ENCODE results near the gene KCNJ18. TPM values are rescaled to one million over a fixed set of nuclear protein-coding genes. Genes with fewer than 3 reads are reported as not detected.
"Not testable (repeated sequence)": the region's sequence is repeated elsewhere in the genome, so short reads cannot be mapped to it uniquely, and the experiment has no call there.

KCNJ18 gene
- total and polyA plus RNA-seq, 2 of the 13 experiments (the other 11 are each of a cell fraction or from before 2014, with no cell fraction given) = not detected

DNA sequence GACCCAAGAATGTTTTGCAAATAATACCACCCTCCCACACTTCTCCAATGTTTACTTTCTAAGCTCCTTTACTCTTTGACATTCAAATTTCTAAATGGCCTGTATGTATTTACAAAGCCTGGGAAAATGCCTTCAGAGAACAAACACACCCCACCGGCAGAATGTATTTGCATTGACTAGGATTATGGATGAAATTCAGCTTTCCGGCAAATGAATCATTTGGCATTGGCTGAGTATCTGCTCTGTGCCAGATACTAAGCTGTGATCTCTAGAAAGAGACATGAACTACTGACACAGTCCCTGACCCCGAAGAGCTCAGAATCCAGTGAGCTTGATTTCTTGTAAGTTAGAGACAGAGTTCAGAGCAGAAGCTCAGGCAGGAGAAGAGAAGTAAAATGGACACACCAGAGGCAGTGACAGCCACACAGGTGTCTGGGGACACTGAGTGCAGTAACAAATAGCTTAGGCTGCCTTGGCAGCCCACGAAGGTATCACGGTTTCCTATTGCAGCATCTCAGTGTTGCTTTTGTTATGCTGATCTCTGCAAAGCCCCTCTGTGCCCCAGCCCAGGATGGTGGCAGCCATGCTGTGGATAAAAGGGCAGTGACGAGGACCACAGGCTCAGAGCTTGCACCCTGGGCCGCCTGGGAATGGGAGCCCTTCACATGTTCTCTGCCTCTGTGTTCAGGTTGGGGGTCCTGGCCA, 24.8 kb upstream of the KCNJ18 start:
- H3K9ac ChIP-seq (ENCODE audit: insufficient read depth, low read depth, low read length); H3K4me3 ChIP-seq (replicated peaks in 1 of 3; ENCODE audit: insufficient read depth in 1 of 3, low read depth in 2 of 3, low read length in 3 of 3); H4K20me1 ChIP-seq (ENCODE audit: insufficient read depth, low read length); H2AFZ ChIP-seq (ENCODE audit: low read length); CTCF ChIA-PET (ENCODE audit: low intra/inter-chr PET ratio, low total read pairs); intact Hi-C loops (cut with micrococcal nuclease; ENCODE audit: unreplicated experiment); POLR2A ChIA-PET; H3K27ac ChIP-seq (ENCODE audit: extremely low read length, insufficient read depth, low read length); DNase-seq (ENCODE audit: low spot score); H3K79me2 ChIP-seq (ENCODE audit: insufficient read depth, low read length); BruUV-seq (replicated peaks); H3K4me1 ChIP-seq (ENCODE audit: insufficient read depth, low read length); in situ Hi-C loops (cut with HindIII; ENCODE audit: extremely low pct_ligation_motif_present, low pct_unique_long_range_greater_than_20kb); H3K36me3 ChIP-seq (replicated peaks in 1 of 2; ENCODE audit: control insufficient read depth in 1 of 2, insufficient read depth in 2 of 2, low read length in 2 of 2); ATAC-seq; H3K27me3 ChIP-seq (ENCODE audit: control insufficient read depth in 1 of 2, insufficient read depth in 2 of 2, low read length in 2 of 2); FAIRE-seq; H3K4me2 ChIP-seq (ENCODE audit: low read depth, low read length): not testable (repeated sequence)
- H3K9me3 ChIP-seq (ENCODE audit: low read length) = peaks cover 38% of the 10 kb centered on the region
- 6% methylated on average over 6 of the region's 7 CpGs for WGBS (ENCODE audit: low lambda C conversion rate)

DNA sequence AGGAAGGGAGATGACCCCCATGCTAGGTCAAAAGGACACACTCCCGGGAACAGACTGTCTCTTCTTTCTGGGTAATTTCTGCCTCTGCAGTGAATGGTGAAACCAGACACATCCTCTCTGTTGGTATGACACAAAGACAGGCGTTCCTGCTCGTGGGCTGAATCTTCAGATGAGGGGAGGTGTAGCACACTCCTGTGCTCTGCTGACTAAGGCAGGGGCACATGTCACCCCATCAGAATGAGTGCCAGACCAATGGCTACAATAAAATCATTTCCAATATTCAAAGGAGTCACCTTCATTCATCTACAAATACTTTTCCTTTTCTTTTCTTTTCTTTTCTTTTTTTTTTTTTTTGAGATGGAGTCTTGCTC, 24.2 kb upstream of the KCNJ18 start:
- H3K9me3 ChIP-seq (ENCODE audit: low read length) = peaks cover 36% of the 10 kb centered on the region
- H3K4me3 ChIP-seq (replicated peaks in 1 of 3; ENCODE audit: insufficient read depth in 1 of 3, low read depth in 2 of 3, low read length in 3 of 3); POLR2A ChIA-PET; H3K36me3 ChIP-seq (replicated peaks in 1 of 2; ENCODE audit: control insufficient read depth in 1 of 2, insufficient read depth in 2 of 2, low read length in 2 of 2); ATAC-seq; H3K9ac ChIP-seq (ENCODE audit: insufficient read depth, low read depth, low read length); H4K20me1 ChIP-seq (ENCODE audit: insufficient read depth, low read length); H3K4me1 ChIP-seq (ENCODE audit: insufficient read depth, low read length); H3K79me2 ChIP-seq (ENCODE audit: insufficient read depth, low read length); BruUV-seq (replicated peaks); H3K4me2 ChIP-seq (ENCODE audit: low read depth, low read length); H2AFZ ChIP-seq (ENCODE audit: low read length); H3K27ac ChIP-seq (ENCODE audit: extremely low read length, insufficient read depth, low read length); FAIRE-seq; intact Hi-C loops (cut with micrococcal nuclease; ENCODE audit: unreplicated experiment); DNase-seq (ENCODE audit: low spot score); CTCF ChIA-PET (ENCODE audit: low intra/inter-chr PET ratio, low total read pairs); H3K27me3 ChIP-seq (ENCODE audit: control insufficient read depth in 1 of 2, insufficient read depth in 2 of 2, low read length in 2 of 2); in situ Hi-C loops (cut with HindIII; ENCODE audit: extremely low pct_ligation_motif_present, low pct_unique_long_range_greater_than_20kb): not testable (repeated sequence)
- WGBS (ENCODE audit: low lambda C conversion rate) = no CpG with 5 or more reads among the region's 3 CpGs

DNA sequence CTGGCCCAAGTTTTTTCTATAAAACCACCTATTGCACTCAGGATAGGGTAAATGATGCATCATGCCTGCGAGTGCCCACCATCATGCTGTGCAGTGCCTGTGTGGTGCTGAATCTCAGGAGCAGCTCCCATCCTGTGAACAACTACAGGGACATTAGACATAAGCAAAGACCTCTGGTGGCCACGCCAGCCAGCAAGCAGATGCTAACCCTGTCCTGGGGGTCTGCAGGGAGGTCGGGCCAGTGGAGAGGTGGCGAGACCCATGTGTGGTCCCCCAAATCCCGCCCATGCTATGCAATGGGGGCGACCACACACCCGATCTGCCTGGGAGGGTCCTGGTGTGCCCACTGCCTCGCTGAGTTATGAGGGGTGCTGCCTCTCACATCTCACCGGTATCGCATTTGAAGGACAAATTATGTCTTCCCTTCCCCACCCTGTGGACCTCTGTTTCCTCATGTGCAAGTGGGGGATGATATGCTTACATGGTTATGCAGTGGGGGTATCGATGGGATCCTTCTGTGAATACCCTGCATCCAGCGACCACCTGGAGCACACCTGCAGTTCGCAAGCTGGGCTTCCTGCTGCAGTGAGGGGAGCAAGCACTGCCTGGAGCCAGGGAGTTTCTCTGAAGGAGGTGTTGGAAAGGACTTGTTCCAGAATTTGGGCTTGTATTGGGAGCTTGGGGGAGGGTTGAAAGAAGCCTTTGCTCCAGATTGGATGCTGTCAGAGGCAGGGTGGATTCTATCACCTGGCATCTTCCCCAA, 23.4 kb upstream of the KCNJ18 start:
- H3K9ac ChIP-seq (ENCODE audit: insufficient read depth, low read depth, low read length); FAIRE-seq; intact Hi-C loops (cut with micrococcal nuclease; ENCODE audit: unreplicated experiment); H3K4me2 ChIP-seq (ENCODE audit: low read depth, low read length); H4K20me1 ChIP-seq (ENCODE audit: insufficient read depth, low read length); CTCF ChIA-PET (ENCODE audit: low intra/inter-chr PET ratio, low total read pairs); H3K79me2 ChIP-seq (ENCODE audit: insufficient read depth, low read length); H3K36me3 ChIP-seq (replicated peaks in 1 of 2; ENCODE audit: control insufficient read depth in 1 of 2, insufficient read depth in 2 of 2, low read length in 2 of 2); ATAC-seq; DNase-seq (ENCODE audit: low spot score); in situ Hi-C loops (cut with HindIII; ENCODE audit: extremely low pct_ligation_motif_present, low pct_unique_long_range_greater_than_20kb); H3K4me1 ChIP-seq (ENCODE audit: insufficient read depth, low read length); H3K27ac ChIP-seq (ENCODE audit: extremely low read length, insufficient read depth, low read length); BruUV-seq (replicated peaks); H2AFZ ChIP-seq (ENCODE audit: low read length); H3K4me3 ChIP-seq (replicated peaks in 1 of 3; ENCODE audit: insufficient read depth in 1 of 3, low read depth in 2 of 3, low read length in 3 of 3); H3K27me3 ChIP-seq (ENCODE audit: control insufficient read depth in 1 of 2, insufficient read depth in 2 of 2, low read length in 2 of 2); POLR2A ChIA-PET: not testable (repeated sequence)
- WGBS (ENCODE audit: low lambda C conversion rate) = 8% methylated on average over 7 of the region's 13 CpGs
- H3K9me3 ChIP-seq (ENCODE audit: low read length) = peaks cover 28% of the 10 kb centered on the region

DNA sequence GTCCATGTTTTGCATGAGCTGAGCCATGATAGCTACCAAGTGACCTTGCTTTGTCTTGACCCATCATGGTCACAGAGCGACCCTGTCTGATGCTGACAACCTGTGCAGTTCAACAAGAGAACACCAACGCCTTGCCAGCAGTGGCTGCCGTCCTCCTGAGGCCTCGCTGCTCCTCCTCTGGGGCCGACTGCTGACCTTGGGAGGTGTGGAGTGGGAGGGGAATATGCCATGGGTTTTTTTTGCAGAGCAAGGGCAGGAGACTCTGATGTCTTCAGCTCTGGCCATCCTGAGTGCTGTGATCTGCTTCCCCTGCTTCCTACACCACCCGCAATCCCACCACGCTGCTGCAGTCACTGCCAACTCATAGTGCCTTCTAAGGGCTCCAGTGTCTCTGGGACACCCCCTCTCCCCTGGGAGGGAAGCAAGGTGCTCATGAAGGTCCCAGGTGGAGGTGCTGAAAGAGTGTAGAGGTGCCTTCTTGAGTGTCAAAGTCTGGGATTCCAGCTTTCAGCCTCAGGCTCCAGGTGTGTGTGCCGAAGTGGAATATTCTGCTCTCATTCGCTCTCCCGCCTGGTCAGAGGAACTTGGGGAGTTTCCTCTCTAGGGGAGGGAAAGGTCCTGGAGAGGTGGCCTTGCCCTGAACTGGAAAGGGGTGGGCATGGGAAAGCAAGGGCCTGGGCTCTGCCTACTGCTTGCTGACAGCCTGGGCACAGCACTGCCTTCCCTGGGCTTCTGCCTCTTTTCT, 22.5 kb upstream of the KCNJ18 start:
- POLR2A ChIA-PET; FAIRE-seq; BruUV-seq (replicated peaks); H2AFZ ChIP-seq (ENCODE audit: low read length); H3K36me3 ChIP-seq (replicated peaks in 1 of 2; ENCODE audit: control insufficient read depth in 1 of 2, insufficient read depth in 2 of 2, low read length in 2 of 2); H3K9ac ChIP-seq (ENCODE audit: insufficient read depth, low read depth, low read length); H3K4me2 ChIP-seq (ENCODE audit: low read depth, low read length); ATAC-seq; intact Hi-C loops (cut with micrococcal nuclease; ENCODE audit: unreplicated experiment); in situ Hi-C loops (cut with HindIII; ENCODE audit: extremely low pct_ligation_motif_present, low pct_unique_long_range_greater_than_20kb); H4K20me1 ChIP-seq (ENCODE audit: insufficient read depth, low read length); H3K27ac ChIP-seq (ENCODE audit: extremely low read length, insufficient read depth, low read length); H3K4me3 ChIP-seq (replicated peaks in 1 of 3; ENCODE audit: insufficient read depth in 1 of 3, low read depth in 2 of 3, low read length in 3 of 3); H3K4me1 ChIP-seq (ENCODE audit: insufficient read depth, low read length); H3K27me3 ChIP-seq (ENCODE audit: control insufficient read depth in 1 of 2, insufficient read depth in 2 of 2, low read length in 2 of 2); DNase-seq (ENCODE audit: low spot score); H3K79me2 ChIP-seq (ENCODE audit: insufficient read depth, low read length); CTCF ChIA-PET (ENCODE audit: low intra/inter-chr PET ratio, low total read pairs): not testable (repeated sequence)
- peaks cover 21% of the 10 kb centered on the region for H3K9me3 ChIP-seq (ENCODE audit: low read length)
- 5% methylated on average over 10 of the region's 10 CpGs for WGBS (ENCODE audit: low lambda C conversion rate)

Data from HepG2 (cell line).